HEK293 (cell line): ENCODE measurements around the gene GCSH.
A peak's percentile ranks its signal among the peaks of the same experiment; 100 is the strongest.

Source experiments
- GFI1B ChIP-seq: fragments of 450-650 bp; formaldehyde crosslinking; IDR thresholded peaks from 2 replicates; pipeline ENCODE4 v1.5.1; 2016; ENCODE audit warnings: missing biosample characterization, missing genetic modification characterization
- MYNN ChIP-seq: fragments of 450-650 bp; formaldehyde crosslinking; IDR thresholded peaks from 2 replicates; pipeline ENCODE4 v1.5.1; 2016; ENCODE audit warnings: missing biosample characterization, missing genetic modification characterization, borderline replicate concordance
- OVOL3 ChIP-seq: fragments of 450-650 bp; formaldehyde crosslinking; IDR thresholded peaks from 2 replicates; pipeline ENCODE4 v1.5.1; 2016; ENCODE audit warnings: missing biosample characterization, missing genetic modification characterization
- RBAK ChIP-seq: fragments of 450-650 bp; formaldehyde crosslinking; IDR thresholded peaks from 2 replicates; pipeline ENCODE4 v1.5.1; 2016; ENCODE audit warnings: missing biosample characterization, missing genetic modification characterization
- SCRT1 ChIP-seq: fragments of 450-650 bp; formaldehyde crosslinking; IDR thresholded peaks from 2 replicates; pipeline ENCODE4 v1.5.1; 2016; ENCODE audit warnings: missing biosample characterization, missing genetic modification characterization, borderline replicate concordance
- SCRT2 ChIP-seq: fragments of 450-650 bp; formaldehyde crosslinking; IDR thresholded peaks from 2 replicates; pipeline ENCODE4 v1.5.1; 2016; ENCODE audit warnings: missing biosample characterization, missing genetic modification characterization
- SP7 ChIP-seq: fragments of 450-650 bp; formaldehyde crosslinking; IDR thresholded peaks from 2 replicates; pipeline ENCODE4 v1.5.1; 2016; ENCODE audit warnings: missing biosample characterization, missing genetic modification characterization
- YY2 ChIP-seq: fragments of 450-650 bp; formaldehyde crosslinking; IDR thresholded peaks from 2 replicates; pipeline ENCODE4 v1.5.1; 2016; ENCODE audit warnings: missing biosample characterization, missing genetic modification characterization
- ZBTB44 ChIP-seq: fragments of 450-650 bp; IDR thresholded peaks from 2 replicates; pipeline ENCODE4 v1.5.1; 2018; ENCODE audit warnings: missing biosample characterization, mild to moderate bottlenecking, missing genetic modification characterization
- ZBTB49 ChIP-seq: fragments of 450-650 bp; formaldehyde crosslinking; IDR thresholded peaks from 2 replicates; pipeline ENCODE4 v1.5.1; 2016; ENCODE audit warnings: missing biosample characterization, missing genetic modification characterization, low read depth
- ZFP37 ChIP-seq: fragments of 450-650 bp; formaldehyde crosslinking; IDR thresholded peaks from 2 replicates; pipeline ENCODE4 v1.5.1; 2016; ENCODE audit warnings: missing biosample characterization, missing genetic modification characterization
- ZFP41 ChIP-seq: fragments of 450-650 bp; formaldehyde crosslinking; IDR thresholded peaks from 2 replicates; pipeline ENCODE4 v1.5.1; 2016; ENCODE audit warnings: missing biosample characterization, missing genetic modification characterization, borderline replicate concordance
- ZIC2 ChIP-seq: fragments of 450-650 bp; formaldehyde crosslinking; IDR thresholded peaks from 2 replicates; pipeline ENCODE4 v1.5.1; 2016; ENCODE audit warnings: missing biosample characterization, missing genetic modification characterization
- ZNF121 ChIP-seq: fragments of 450-650 bp; formaldehyde crosslinking; IDR thresholded peaks from 2 replicates; pipeline ENCODE4 v1.5.1; 2016; ENCODE audit warnings: missing biosample characterization, missing genetic modification characterization
- ZNF138 ChIP-seq: fragments of 450-650 bp; formaldehyde crosslinking; IDR thresholded peaks from 2 replicates; pipeline ENCODE4 v1.5.1; 2016; ENCODE audit warnings: missing biosample characterization, missing genetic modification characterization, borderline replicate concordance
- ZNF2 ChIP-seq: fragments of 450-650 bp; formaldehyde crosslinking; IDR thresholded peaks from 2 replicates; pipeline ENCODE4 v1.5.1; 2016; ENCODE audit warnings: missing biosample characterization, missing genetic modification characterization
- ZNF239 ChIP-seq: fragments of 450-650 bp; formaldehyde crosslinking; IDR thresholded peaks from 2 replicates; pipeline ENCODE4 v1.5.1; 2016; ENCODE audit warnings: missing biosample characterization, missing genetic modification characterization
- ZNF26 ChIP-seq: fragments of 450-650 bp; formaldehyde crosslinking; IDR thresholded peaks from 2 replicates; pipeline ENCODE4 v1.5.1; 2016; ENCODE audit warnings: missing biosample characterization, missing genetic modification characterization
- ZNF274 ChIP-seq, 2 experiments: fragments of 200-500 bp in 1 of 2; fragments of 450-650 bp in 1 of 2; sonication (Bioruptor generic) in 1 of 2; formaldehyde crosslinking in 1 of 2; IDR thresholded peaks; 2 replicates each; pipeline versions ENCODE4 v1.5.1 to v1.6.1; 2014 to 2016; ENCODE audit warnings: borderline replicate concordance in 1 of 2, inconsistent platforms in 1 of 2, low read length in 1 of 2, missing biosample characterization in 1 of 2, missing genetic modification characterization in 1 of 2
- ZNF335 ChIP-seq: fragments of 450-650 bp; formaldehyde crosslinking; conservative IDR thresholded peaks from 2 replicates; pipeline ENCODE4 v1.5.1; 2016; ENCODE audit warnings: missing biosample characterization, missing genetic modification characterization
- ZNF423 ChIP-seq: fragments of 450-650 bp; formaldehyde crosslinking; IDR thresholded peaks from 2 replicates; pipeline ENCODE4 v1.5.1; 2016; ENCODE audit warnings: missing biosample characterization, missing genetic modification characterization
- ZNF501 ChIP-seq: fragments of 450-650 bp; formaldehyde crosslinking; IDR thresholded peaks from 2 replicates; pipeline ENCODE4 v1.5.1; 2016; ENCODE audit warnings: missing biosample characterization, missing genetic modification characterization
- ZNF670 ChIP-seq: fragments of 450-650 bp; formaldehyde crosslinking; IDR thresholded peaks from 2 replicates; pipeline ENCODE4 v1.5.1; 2016; ENCODE audit warnings: missing biosample characterization, missing genetic modification characterization, low read depth
- ZNF830 ChIP-seq: fragments of 450-650 bp; IDR thresholded peaks from 2 replicates; pipeline ENCODE4 v1.5.0; 2018; ENCODE audit warnings: missing biosample characterization, missing genetic modification characterization, low read depth, mild to moderate bottlenecking, moderate library complexity
- TF ChIP-seq, protein P1 (sequence below): fragments of 450-650 bp; formaldehyde crosslinking; conservative IDR thresholded peaks from 2 replicates; pipeline ENCODE4 v1.5.1; 2016; ENCODE audit warnings: low read depth, missing biosample characterization, missing genetic modification characterization
- TF ChIP-seq, protein P2 (sequence below): IDR thresholded peaks from 2 replicates; pipeline ENCODE4 v1.6.1; 2011; ENCODE audit warnings: mild to moderate bottlenecking, low read depth, low read length, borderline replicate concordance
- TF ChIP-seq, protein P3 (sequence below): fragments of 450-650 bp; formaldehyde crosslinking; IDR thresholded peaks from 2 replicates; pipeline ENCODE4 v1.5.1; 2016; ENCODE audit warnings: missing biosample characterization, missing genetic modification characterization

Gene GCSH

DNA sequence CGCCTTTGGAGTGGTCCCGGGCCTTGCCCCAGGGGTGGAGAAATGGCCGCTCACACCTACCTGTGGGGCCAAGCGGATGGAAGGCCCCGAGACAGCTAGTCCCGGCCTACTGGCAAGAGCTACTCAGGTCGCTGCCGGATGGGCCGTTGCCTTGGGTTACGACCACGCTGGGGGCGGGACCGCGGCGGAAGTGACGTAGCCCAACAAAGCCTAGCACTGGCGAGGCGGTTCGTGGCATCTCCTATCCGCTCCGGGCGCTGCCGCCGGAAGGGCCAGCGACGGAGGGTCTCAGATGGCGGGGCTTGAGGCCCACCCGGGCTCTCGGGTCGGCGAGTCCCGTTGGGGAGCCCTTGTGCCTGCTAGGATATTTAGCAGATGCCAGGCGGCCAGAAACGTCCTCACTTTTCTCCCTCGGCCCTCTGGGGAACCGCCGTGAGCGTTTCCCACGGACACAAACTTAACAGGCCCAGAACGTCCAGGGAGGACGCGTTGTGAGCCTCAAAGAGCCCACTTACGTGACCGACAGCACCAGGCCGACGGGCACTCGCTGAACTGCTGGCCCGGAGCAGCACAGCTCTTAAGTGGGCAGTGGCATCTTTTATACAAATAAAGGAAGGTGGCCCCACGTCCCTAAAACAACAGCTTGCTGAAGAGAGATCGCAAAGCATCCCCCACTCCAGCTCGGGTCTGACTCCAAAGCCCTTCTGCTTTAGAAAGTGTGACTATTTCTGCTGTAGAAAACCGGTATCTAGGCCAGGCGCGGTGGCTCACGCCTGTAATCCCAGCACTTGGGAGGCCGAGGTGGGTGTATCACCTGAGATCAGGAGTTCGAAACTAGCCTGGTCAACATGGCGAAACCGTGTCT, 18.9 kb downstream of the GCSH start, which contains the start of gene C16orf46 (continued):
- TF ChIP-seq, protein P1, sequence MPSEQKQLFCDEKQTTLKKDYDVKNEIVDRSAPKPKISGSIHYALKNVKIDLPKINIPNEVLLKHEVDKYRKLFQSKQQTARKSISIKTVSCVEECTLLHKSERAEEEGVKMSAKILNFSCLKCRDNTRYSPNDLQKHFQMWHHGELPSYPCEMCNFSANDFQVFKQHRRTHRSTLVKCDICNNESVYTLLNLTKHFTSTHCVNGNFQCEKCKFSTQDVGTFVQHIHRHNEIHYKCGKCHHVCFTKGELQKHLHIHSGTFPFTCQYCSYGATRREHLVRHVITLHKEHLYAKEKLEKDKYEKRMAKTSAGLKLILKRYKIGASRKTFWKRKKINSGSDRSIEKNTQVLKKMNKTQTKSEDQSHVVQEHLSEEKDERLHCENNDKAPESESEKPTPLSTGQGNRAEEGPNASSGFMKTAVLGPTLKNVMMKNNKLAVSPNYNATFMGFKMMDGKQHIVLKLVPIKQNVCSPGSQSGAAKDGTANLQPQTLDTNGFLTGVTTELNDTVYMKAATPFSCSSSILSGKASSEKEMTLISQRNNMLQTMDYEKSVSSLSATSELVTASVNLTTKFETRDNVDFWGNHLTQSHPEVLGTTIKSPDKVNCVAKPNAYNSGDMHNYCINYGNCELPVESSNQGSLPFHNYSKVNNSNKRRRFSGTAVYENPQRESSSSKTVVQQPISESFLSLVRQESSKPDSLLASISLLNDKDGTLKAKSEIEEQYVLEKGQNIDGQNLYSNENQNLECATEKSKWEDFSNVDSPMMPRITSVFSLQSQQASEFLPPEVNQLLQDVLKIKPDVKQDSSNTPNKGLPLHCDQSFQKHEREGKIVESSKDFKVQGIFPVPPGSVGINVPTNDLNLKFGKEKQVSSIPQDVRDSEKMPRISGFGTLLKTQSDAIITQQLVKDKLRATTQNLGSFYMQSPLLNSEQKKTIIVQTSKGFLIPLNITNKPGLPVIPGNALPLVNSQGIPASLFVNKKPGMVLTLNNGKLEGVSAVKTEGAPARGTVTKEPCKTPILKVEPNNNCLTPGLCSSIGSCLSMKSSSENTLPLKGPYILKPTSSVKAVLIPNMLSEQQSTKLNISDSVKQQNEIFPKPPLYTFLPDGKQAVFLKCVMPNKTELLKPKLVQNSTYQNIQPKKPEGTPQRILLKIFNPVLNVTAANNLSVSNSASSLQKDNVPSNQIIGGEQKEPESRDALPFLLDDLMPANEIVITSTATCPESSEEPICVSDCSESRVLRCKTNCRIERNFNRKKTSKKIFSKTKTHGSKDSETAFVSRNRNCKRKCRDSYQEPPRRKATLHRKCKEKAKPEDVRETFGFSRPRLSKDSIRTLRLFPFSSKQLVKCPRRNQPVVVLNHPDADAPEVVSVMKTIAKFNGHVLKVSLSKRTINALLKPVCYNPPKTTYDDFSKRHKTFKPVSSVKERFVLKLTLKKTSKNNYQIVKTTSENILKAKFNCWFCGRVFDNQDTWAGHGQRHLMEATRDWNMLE (tag by site-specific recombination): peak; percentile 51; the same call in 1 of the 2 replicates
- peak; percentile 93 for TF ChIP-seq ZNF335 (tag by site-specific recombination)
- TF ChIP-seq ZNF423 (tag by site-specific recombination): no peak
- no peak for TF ChIP-seq ZBTB49 (tag by site-specific recombination)
- TF ChIP-seq ZNF274 (IDR thresholded peaks at IDR 0.05; ENCODE audit: low read length): no peak
- no peak for TF ChIP-seq ZNF274 (tag by site-specific recombination; IDR thresholded peaks at IDR 0.05; ENCODE audit: borderline replicate concordance)
- TF ChIP-seq OVOL3 (tag by site-specific recombination): 0 out of 2 replicates have a peak, but pooled peaks have one; percentile 42
- no peak for TF ChIP-seq YY2 (tag by site-specific recombination)
- no peak for TF ChIP-seq ZNF138 (tag by site-specific recombination)
- no peak for TF ChIP-seq MYNN (tag by site-specific recombination)
- TF ChIP-seq, protein P2, sequence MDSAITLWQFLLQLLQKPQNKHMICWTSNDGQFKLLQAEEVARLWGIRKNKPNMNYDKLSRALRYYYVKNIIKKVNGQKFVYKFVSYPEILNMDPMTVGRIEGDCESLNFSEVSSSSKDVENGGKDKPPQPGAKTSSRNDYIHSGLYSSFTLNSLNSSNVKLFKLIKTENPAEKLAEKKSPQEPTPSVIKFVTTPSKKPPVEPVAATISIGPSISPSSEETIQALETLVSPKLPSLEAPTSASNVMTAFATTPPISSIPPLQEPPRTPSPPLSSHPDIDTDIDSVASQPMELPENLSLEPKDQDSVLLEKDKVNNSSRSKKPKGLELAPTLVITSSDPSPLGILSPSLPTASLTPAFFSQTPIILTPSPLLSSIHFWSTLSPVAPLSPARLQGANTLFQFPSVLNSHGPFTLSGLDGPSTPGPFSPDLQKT: no peak
- no peak for TF ChIP-seq ZBTB44 (tag by site-specific recombination)
- no peak for TF ChIP-seq ZNF121 (tag by site-specific recombination)
- TF ChIP-seq ZIC2 (tag by site-specific recombination): no peak
- no peak for TF ChIP-seq ZNF670
- 0 out of 2 replicates have a peak, but pooled peaks have one; percentile 42 for TF ChIP-seq ZNF2
- TF ChIP-seq SCRT2 (tag by site-specific recombination): peak; percentile 96
- TF ChIP-seq RBAK: no peak
- TF ChIP-seq, protein P3, sequence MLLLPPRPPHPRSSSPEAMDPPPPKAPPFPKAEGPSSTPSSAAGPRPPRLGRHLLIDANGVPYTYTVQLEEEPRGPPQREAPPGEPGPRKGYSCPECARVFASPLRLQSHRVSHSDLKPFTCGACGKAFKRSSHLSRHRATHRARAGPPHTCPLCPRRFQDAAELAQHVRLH (tag by site-specific recombination): no peak
- TF ChIP-seq ZNF501 (tag by site-specific recombination): peak; percentile 62; the same call in 1 of the 2 replicates
- TF ChIP-seq GFI1B (tag by site-specific recombination): no peak
- TF ChIP-seq ZFP41 (tag by site-specific recombination): no peak
- TF ChIP-seq ZNF26 (tag by site-specific recombination): no peak
- peak; percentile 56; the same call in 1 of the 2 replicates for TF ChIP-seq SCRT1 (tag by site-specific recombination)
- TF ChIP-seq ZNF239 (tag by site-specific recombination): no peak
- no peak for TF ChIP-seq ZFP37 (tag by site-specific recombination)
- no peak for TF ChIP-seq ZNF830 (tag by site-specific recombination)
- peak; percentile 60 for TF ChIP-seq SP7 (tag by site-specific recombination)
